ENCODE measurements around the gene BAHCC1.
A peak's percentile ranks its signal among the peaks of the same experiment; 100 is the strongest.

DNA sequence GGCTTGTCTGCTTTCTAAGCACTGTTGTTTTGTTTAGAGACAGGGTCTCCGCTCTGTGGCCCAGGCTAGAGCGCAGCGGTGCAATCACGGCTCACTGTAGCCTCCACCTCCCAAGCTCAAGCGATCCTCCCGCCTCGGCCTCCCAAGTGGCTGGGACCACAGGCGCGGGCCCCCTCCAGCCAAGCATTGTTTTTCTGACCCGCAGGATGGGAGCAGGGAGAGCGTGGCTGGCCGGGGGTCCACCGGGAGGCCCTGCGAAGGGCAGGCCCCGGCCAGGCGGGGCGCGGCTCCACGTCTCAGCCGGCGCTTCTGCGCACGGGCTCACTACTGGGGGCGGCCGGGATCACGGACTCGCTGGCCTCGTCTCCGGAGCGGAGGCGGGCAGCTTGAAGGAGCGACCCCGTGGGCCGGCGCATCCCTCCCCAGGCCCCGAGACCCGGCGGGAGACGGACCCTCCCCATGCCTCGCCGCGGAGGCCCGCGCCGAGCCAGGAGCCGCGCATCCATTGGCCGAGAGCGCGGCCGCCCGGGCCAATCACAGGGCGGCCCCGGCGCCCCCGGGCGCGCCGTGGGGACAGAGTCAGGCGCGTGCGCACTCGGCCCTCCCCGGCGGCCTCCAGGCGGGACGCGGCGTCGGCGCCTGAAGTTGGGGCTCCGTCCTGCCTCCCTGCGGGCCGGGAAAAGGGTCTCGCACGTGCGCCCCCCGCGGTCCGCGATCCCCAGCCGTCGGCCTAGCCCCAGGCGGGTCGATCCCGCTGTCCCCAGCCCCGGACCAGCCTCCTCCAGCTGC, 92.4 kb downstream of the BAHCC1 start:
- no peak for TF ChIP-seq XRCC3 (IDR thresholded peaks at IDR 0.05)
- TF ChIP-seq ZBTB17 (CRISPR knock-in tag; IDR thresholded peaks at IDR 0.05): no peak
- TF ChIP-seq, protein P1, sequence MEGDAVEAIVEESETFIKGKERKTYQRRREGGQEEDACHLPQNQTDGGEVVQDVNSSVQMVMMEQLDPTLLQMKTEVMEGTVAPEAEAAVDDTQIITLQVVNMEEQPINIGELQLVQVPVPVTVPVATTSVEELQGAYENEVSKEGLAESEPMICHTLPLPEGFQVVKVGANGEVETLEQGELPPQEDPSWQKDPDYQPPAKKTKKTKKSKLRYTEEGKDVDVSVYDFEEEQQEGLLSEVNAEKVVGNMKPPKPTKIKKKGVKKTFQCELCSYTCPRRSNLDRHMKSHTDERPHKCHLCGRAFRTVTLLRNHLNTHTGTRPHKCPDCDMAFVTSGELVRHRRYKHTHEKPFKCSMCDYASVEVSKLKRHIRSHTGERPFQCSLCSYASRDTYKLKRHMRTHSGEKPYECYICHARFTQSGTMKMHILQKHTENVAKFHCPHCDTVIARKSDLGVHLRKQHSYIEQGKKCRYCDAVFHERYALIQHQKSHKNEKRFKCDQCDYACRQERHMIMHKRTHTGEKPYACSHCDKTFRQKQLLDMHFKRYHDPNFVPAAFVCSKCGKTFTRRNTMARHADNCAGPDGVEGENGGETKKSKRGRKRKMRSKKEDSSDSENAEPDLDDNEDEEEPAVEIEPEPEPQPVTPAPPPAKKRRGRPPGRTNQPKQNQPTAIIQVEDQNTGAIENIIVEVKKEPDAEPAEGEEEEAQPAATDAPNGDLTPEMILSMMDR (IDR thresholded peaks at IDR 0.05 in 2 of 3, conservative IDR thresholded peaks at IDR 0.05 in 1 of 3; ENCODE audit: insufficient read depth in 2 of 3, low read depth in 1 of 3, low read length in 3 of 3): no peak
- no peak for TF ChIP-seq ZNF217 (CRISPR knock-in tag; IDR thresholded peaks at IDR 0.05)
- peak; percentile 70 for TF ChIP-seq TAF1 (IDR thresholded peaks at IDR 0.05; ENCODE audit: control insufficient read depth, extremely low read depth, insufficient read depth, low read length, severe bottlenecking)
- TF ChIP-seq ZNF444 (CRISPR knock-in tag; IDR thresholded peaks at IDR 0.05): no peak
- TF ChIP-seq MXI1 (IDR thresholded peaks at IDR 0.05; ENCODE audit: low read depth, low read length): no peak
- TF ChIP-seq SP1 (CRISPR knock-in tag; IDR thresholded peaks at IDR 0.05): no peak; the same call in 1 of the 2 replicates
- no peak for TF ChIP-seq TCF7L2 (IDR thresholded peaks at IDR 0.05; ENCODE audit: low read depth, low read length)
- TF ChIP-seq, protein P2, sequence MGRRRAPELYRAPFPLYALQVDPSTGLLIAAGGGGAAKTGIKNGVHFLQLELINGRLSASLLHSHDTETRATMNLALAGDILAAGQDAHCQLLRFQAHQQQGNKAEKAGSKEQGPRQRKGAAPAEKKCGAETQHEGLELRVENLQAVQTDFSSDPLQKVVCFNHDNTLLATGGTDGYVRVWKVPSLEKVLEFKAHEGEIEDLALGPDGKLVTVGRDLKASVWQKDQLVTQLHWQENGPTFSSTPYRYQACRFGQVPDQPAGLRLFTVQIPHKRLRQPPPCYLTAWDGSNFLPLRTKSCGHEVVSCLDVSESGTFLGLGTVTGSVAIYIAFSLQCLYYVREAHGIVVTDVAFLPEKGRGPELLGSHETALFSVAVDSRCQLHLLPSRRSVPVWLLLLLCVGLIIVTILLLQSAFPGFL (CRISPR knock-in tag; IDR thresholded peaks at IDR 0.05): no peak
- TF ChIP-seq, protein P3, sequence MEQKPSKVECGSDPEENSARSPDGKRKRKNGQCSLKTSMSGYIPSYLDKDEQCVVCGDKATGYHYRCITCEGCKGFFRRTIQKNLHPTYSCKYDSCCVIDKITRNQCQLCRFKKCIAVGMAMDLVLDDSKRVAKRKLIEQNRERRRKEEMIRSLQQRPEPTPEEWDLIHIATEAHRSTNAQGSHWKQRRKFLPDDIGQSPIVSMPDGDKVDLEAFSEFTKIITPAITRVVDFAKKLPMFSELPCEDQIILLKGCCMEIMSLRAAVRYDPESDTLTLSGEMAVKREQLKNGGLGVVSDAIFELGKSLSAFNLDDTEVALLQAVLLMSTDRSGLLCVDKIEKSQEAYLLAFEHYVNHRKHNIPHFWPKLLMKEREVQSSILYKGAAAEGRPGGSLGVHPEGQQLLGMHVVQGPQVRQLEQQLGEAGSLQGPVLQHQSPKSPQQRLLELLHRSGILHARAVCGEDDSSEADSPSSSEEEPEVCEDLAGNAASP (IDR thresholded peaks at IDR 0.05): no peak
